ENCODE results near the gene FNDC11. TPM values are rescaled to one million over a fixed set of nuclear protein-coding genes. Genes with fewer than 3 reads are reported as not detected.

FNDC11 gene
- total and polyA plus RNA-seq, 2 donors (not counting 3 experiments of a cell fraction or from before 2014, with no cell fraction given), result 0.71 to 1.9 TPM

GRCh38 chr20:63586797-63587196 lies 32.8 kb downstream of the FNDC11 start:
- intact Hi-C loops (cut with micrococcal nuclease) (no loop called here), dilution Hi-C loops (cut with MboI; ENCODE audit: extremely low pct_ligation_motif_present, low sequenced_read_pairs) (no loop called here)
- Histone ChIP-seq H4K20me1 (replicated peaks; ENCODE audit: control insufficient read depth, extremely low read depth, insufficient read depth, low read length) (no peaks in the 10 kb centered on the region), H3K4me1 (ENCODE audit: control insufficient read depth, extremely low read depth, insufficient read depth, low read length) (no peaks in the 10 kb centered on the region), H3K27me3 (ENCODE audit: control insufficient read depth in 2 of 2, insufficient read depth in 2 of 2, low read length in 2 of 2) (no peaks in the 10 kb centered on the region), H3K4me2 (ENCODE audit: insufficient read depth, low read length) (no peak overlapping the region), H3K9ac (replicated peaks; ENCODE audit: extremely low read depth, insufficient read depth, low read length) (no peak overlapping the region), H3K79me2 (ENCODE audit: control insufficient read depth, insufficient read depth, low read length) (no peaks in the 10 kb centered on the region), H3K4me3 (replicated peaks in 1 of 3; ENCODE audit: insufficient read depth in 1 of 3, low read depth in 1 of 3, low read length in 3 of 3) (no peak overlapping the region), H3K9me3 (replicated peaks; ENCODE audit: control insufficient read depth, insufficient read depth, low read length) (no peaks in the 10 kb centered on the region), H3K9me1 (replicated peaks; ENCODE audit: control insufficient read depth, extremely low read depth, insufficient read depth, low read length) (no peaks in the 10 kb centered on the region), H3K36me3 (ENCODE audit: control insufficient read depth in 2 of 2, extremely low read depth in 1 of 2, insufficient read depth in 2 of 2, low read length in 2 of 2) (peaks cover 0 to 27% of the 10 kb centered on the region in 2 experiments), H2AFZ (ENCODE audit: low read depth, low read length) (no peak overlapping the region), H3K27ac (ENCODE audit: insufficient read depth, low read depth, low read length) (no peak overlapping the region)
- ChIA-PET CTCF (no interaction called here), POLR2A (no interaction called here)
- no TSS peak for BruUV-seq (replicated peaks)
- TF ChIP-seq POLR2A (IDR thresholded peaks at IDR 0.05; ENCODE audit: low read depth, low read length) (no peak), FOS (IDR thresholded peaks at IDR 0.05; ENCODE audit: borderline replicate concordance, insufficient read depth, low read length) (no peak), JUN (IDR thresholded peaks at IDR 0.05; ENCODE audit: borderline replicate concordance, insufficient read depth, insufficient read length, low read depth) (no peak), MYC (IDR thresholded peaks at IDR 0.05; ENCODE audit: low read depth, low read length) (no peak), EZH2 (IDR thresholded peaks at IDR 0.05; ENCODE audit: borderline replicate concordance, low read depth, low read length, severe bottlenecking) (no peak), GATA2 (IDR thresholded peaks at IDR 0.05; ENCODE audit: insufficient read depth, insufficient read length, low read depth, low read length) (no peak), POLR2AphosphoS5 (IDR thresholded peaks at IDR 0.05; ENCODE audit: insufficient read depth, low read depth, low read length) (no peak)
- TF ChIP-seq, protein P1, sequence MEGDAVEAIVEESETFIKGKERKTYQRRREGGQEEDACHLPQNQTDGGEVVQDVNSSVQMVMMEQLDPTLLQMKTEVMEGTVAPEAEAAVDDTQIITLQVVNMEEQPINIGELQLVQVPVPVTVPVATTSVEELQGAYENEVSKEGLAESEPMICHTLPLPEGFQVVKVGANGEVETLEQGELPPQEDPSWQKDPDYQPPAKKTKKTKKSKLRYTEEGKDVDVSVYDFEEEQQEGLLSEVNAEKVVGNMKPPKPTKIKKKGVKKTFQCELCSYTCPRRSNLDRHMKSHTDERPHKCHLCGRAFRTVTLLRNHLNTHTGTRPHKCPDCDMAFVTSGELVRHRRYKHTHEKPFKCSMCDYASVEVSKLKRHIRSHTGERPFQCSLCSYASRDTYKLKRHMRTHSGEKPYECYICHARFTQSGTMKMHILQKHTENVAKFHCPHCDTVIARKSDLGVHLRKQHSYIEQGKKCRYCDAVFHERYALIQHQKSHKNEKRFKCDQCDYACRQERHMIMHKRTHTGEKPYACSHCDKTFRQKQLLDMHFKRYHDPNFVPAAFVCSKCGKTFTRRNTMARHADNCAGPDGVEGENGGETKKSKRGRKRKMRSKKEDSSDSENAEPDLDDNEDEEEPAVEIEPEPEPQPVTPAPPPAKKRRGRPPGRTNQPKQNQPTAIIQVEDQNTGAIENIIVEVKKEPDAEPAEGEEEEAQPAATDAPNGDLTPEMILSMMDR (IDR thresholded peaks at IDR 0.05; ENCODE audit: extremely low read depth in 1 of 2, insufficient read depth in 1 of 2, low read depth in 1 of 2, low read length in 2 of 2), result no peak
- TF ChIP-seq, protein P2, sequence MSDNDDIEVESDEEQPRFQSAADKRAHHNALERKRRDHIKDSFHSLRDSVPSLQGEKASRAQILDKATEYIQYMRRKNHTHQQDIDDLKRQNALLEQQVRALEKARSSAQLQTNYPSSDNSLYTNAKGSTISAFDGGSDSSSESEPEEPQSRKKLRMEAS (IDR thresholded peaks at IDR 0.05; ENCODE audit: insufficient read depth, insufficient read length), result no peak
- no peak for DNase-seq (ENCODE audit: low read depth, low spot score)
- FAIRE-seq, result no peak

All from endothelial cell of umbilical vein (primary cell).